Type B pancreatic cell (in vitro differentiated cells): ENCODE data around the gene HTATSF1. TPM values are rescaled to one million over a fixed set of nuclear protein-coding genes. Genes with fewer than 3 reads are reported as not detected.
A peak's percentile ranks its signal among the peaks of the same experiment; 100 is the strongest.

Experiments used
- DNase-seq: peaks from one replicate; pipeline ENCODE4 v3.0.0; 2021; ENCODE audit warnings: mixed read lengths; ENCODE audit not compliant: unreplicated experiment; ENCODE audit errors: extremely low spot score
- H3K27ac Mint-ChIP-seq: 2 replicates; pipeline ENCODE4 v1.8.0; 2021; ENCODE audit warnings: mild to moderate bottlenecking, mixed read lengths
- H3K27me3 Mint-ChIP-seq: 2 replicates; pipeline ENCODE4 v1.8.0; 2021; ENCODE audit warnings: mixed read lengths
- H3K36me3 Mint-ChIP-seq: 2 replicates; pipeline ENCODE4 v1.8.0; 2021; ENCODE audit warnings: mixed read lengths
- H3K4me1 Mint-ChIP-seq: one replicate; pipeline ENCODE4 v1.8.0; 2021; ENCODE audit warnings: mixed read lengths; ENCODE audit not compliant: unreplicated experiment
- H3K4me3 Mint-ChIP-seq: 2 replicates; pipeline ENCODE4 v1.8.0; 2021; ENCODE audit warnings: mild to moderate bottlenecking, mixed read lengths
- H3K9me3 Mint-ChIP-seq: 2 replicates; pipeline ENCODE4 v1.8.0; 2021; ENCODE audit warnings: mixed read lengths
- CTCF ChIP-seq: fragments of 200-600 bp; sonication (generic); conservative IDR thresholded peaks from 2 replicates; pipeline ENCODE4 v1.5.0; 2021; ENCODE audit warnings: antibody characterized with exemption, mild to moderate bottlenecking
- total RNA-seq: library from RNA; stranded (reverse); gene quantifications from 2 replicates; pipeline ENCODE4 v1.2.1, GENCODE V29; 2021; ENCODE audit warnings: low replicate concordance

HTATSF1 gene
- total RNA-seq, 1 donor from 2014 or later: 50.8 TPM

GRCh38 chrX:136480383-136480782, 17.0 kb upstream of the HTATSF1 start:
- no peak for TF ChIP-seq CTCF
- Mint-ChIP-seq H3K9me3 (peaks cover 6% of the 10 kb centered on the region), H3K27ac (peak overlapping the region; percentile 56), H3K27me3 (peaks cover 8% of the 10 kb centered on the region), H3K4me3 (no peak overlapping the region), H3K4me1 (peaks cover 6% of the 10 kb centered on the region), H3K36me3 (no peaks in the 10 kb centered on the region)
- DNase-seq: no peak

GRCh38 chrX:136487647-136488046, 9.7 kb upstream of the HTATSF1 start, which contains the start of gene BRS3:
TSS of gene BRS3 (plus strand) at chrX:136487947. CDS start at chrX:136488115, 168 bp downstream.
- Mint-ChIP-seq H3K4me1 (no peaks in the 10 kb centered on the region), H3K27ac (no peak within 1 kb of the TSS), H3K9me3 (no peaks in the 10 kb centered on the region), H3K4me3 (no peak within 1 kb of the TSS), H3K36me3 (no peaks in the 10 kb centered on the region), H3K27me3 (peaks cover 45% of the 10 kb centered on the region)
- no peak for TF ChIP-seq CTCF
- DNase-seq: no peak

GRCh38 chrX:136488706-136489105, 8.7 kb upstream of the HTATSF1 start:
- H3K27ac Mint-ChIP-seq: no peak overlapping the region
- no peak for DNase-seq
- H3K4me1 Mint-ChIP-seq: no peaks in the 10 kb centered on the region
- no peak for TF ChIP-seq CTCF
- no peak overlapping the region for H3K4me3 Mint-ChIP-seq
- H3K27me3 Mint-ChIP-seq: peaks cover 43% of the 10 kb centered on the region
- H3K36me3 Mint-ChIP-seq: no peaks in the 10 kb centered on the region
- no peaks in the 10 kb centered on the region for H3K9me3 Mint-ChIP-seq

- no peaks in the 10 kb centered on the region for H3K36me3 Mint-ChIP-seq
- TF ChIP-seq CTCF: no peak
- H3K27ac Mint-ChIP-seq: no peak overlapping the region
- H3K4me1 Mint-ChIP-seq: peaks cover 4% of the 10 kb centered on the region
- H3K27me3 Mint-ChIP-seq: peaks cover 37% of the 10 kb centered on the region
- no peaks in the 10 kb centered on the region for H3K9me3 Mint-ChIP-seq
- H3K4me3 Mint-ChIP-seq: no peak overlapping the region
- no peak for DNase-seq
These were observed 5.6 kb upstream of the HTATSF1 start for GRCh38 chrX:136491832-136492231.

DNA sequence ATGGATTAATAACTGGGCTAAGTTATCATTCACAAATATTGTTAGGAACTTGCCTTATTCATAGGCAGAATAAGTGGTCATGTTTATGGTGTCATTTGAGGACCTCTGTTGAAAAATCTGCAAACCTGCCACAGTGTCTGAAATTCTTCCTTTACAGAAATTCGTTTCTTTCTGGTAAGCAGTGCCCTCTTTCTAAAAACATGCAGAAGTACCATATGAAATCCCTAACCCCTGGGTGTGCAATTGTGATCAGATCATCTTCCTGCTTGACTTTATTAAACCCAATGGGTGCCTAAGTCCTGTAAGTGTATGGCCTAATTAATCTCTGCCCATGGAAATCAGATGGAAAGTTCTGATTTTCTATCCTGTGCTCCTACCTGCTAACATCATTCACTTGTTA, 4.4 kb upstream of the HTATSF1 start:
- Mint-ChIP-seq H3K4me3 (no peak overlapping the region), H3K9me3 (no peaks in the 10 kb centered on the region), H3K27me3 (peaks cover 34% of the 10 kb centered on the region), H3K4me1 (peaks cover 4% of the 10 kb centered on the region), H3K27ac (no peak overlapping the region), H3K36me3 (peaks cover 3% of the 10 kb centered on the region)
- DNase-seq: no peak
- no peak for TF ChIP-seq CTCF

DNA sequence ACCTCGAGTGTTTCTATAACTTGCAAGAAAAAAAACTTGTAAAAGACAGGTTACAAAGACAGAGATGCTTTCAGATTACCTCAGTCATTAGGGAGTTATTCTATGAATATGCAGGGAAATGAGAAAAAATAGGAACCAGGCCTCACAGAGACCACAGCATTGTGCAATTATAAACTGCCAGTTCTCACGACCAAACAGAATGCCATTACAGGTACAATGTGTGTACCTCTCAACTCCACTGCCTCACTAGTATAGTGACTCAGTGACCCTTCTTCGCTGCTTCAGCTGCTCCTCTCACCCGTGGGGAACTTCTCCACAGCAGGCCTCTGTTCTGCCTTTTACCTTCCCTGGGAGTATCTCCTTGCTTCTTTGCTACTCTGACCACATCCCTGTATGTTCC, 2.3 kb upstream of the HTATSF1 start:
- no peak overlapping the region for H3K27ac Mint-ChIP-seq
- no peak for TF ChIP-seq CTCF
- DNase-seq: no peak
- H3K4me1 Mint-ChIP-seq: peaks cover 4% of the 10 kb centered on the region
- peaks cover 15% of the 10 kb centered on the region for H3K27me3 Mint-ChIP-seq
- H3K4me3 Mint-ChIP-seq: peak overlapping the region; percentile 51
- H3K9me3 Mint-ChIP-seq: no peaks in the 10 kb centered on the region
- H3K36me3 Mint-ChIP-seq: peaks cover 3% of the 10 kb centered on the region
